Transverse colon (tissue), 4 donors: ENCODE data around the gene MYOF. TPM values are rescaled to one million over a fixed set of nuclear protein-coding genes. Genes with fewer than 3 reads are reported as not detected.

Experiments
- DNase-seq: peaks from one replicate; pipeline ENCODE4 v3.0.0-alpha.2; 2019
- H3K27ac ChIP-seq, 4 donors: fragments of 200-600 bp; sonication (generic); 2 replicates each; pipeline ENCODE4 v1.5.1; 2016 to 2018; ENCODE audit warnings: inconsistent platforms in 4 of 4
- H3K27me3 ChIP-seq: fragments of 200-600 bp; sonication (generic); 2 replicates; pipeline ENCODE4 v1.5.1; 2017; ENCODE audit warnings: inconsistent platforms
- H3K36me3 ChIP-seq, 4 donors: fragments of 200-600 bp; sonication (generic); 2 replicates each; pipeline ENCODE4 v1.5.1; 2017 to 2019; ENCODE audit warnings: inconsistent platforms in 4 of 4
- H3K4me1 ChIP-seq, 4 donors: fragments of 200-600 bp; sonication (generic); 2 replicates each; pipeline ENCODE4 v1.5.1; 2017 to 2020; ENCODE audit warnings: inconsistent platforms in 4 of 4
- H3K4me3 ChIP-seq, 4 donors: fragments of 200-600 bp; sonication (generic); 1 replicate in 1 of 4; 2 replicates in 3 of 4; pipeline versions ENCODE4 v1.5.1 to v1.6.1; 2017 to 2019; ENCODE audit warnings: inconsistent platforms in 4 of 4
- H3K9me3 ChIP-seq, 2 donors: fragments of 200-600 bp; sonication (generic); 2 replicates each; pipeline ENCODE4 v1.5.1; 2017 to 2019; ENCODE audit warnings: inconsistent platforms in 2 of 2
- EP300 ChIP-seq: sonication (generic); formaldehyde crosslinking; IDR thresholded peaks from one replicate; pipeline ENCODE4 v1.6.1; 2017; ENCODE audit warnings: antibody characterized with exemption, low read depth
- POLR2A ChIP-seq: fragments of 450-650 bp; IDR thresholded peaks from one replicate; pipeline ENCODE4 v1.6.1; 2016; ENCODE audit warnings: antibody characterized with exemption, mild to moderate bottlenecking, moderate library complexity
- POLR2AphosphoS5 ChIP-seq, 3 donors: sonication (generic); formaldehyde crosslinking; IDR thresholded peaks; one replicate each; pipeline ENCODE4 v1.6.1; 2016; ENCODE audit warnings: antibody characterized with exemption in 3 of 3
- WGBS, 2 donors: methylation state at CpG; one replicate each; pipeline ENCODE4 v1.1.5; 2018; ENCODE audit warnings: low coverage in 1 of 2; 5-methylcytosine and 5-hydroxymethylcytosine counted together
- in situ Hi-C, 4 donors: fragments of 200-750 bp; cut with MboI; loops; one replicate each; pipeline versions ENCODE4 v1.15.0 to v1.15.1; 2017; ENCODE audit warnings: low sequenced_read_pairs in 3 of 4, low pct_ligation_motif_present in 1 of 4, low pct_unique_long_range_greater_than_20kb in 1 of 4
- intact Hi-C: fragments of 100-400 bp; cut with DNase I; formaldehyde crosslinking; loops from one replicate; pipeline ENCODE4 v1.15.1; 2023; ENCODE audit warnings: low total_unique reads
- total RNA-seq, 4 donors: library from RNA; depleted of rRNA; stranded (reverse); fragments of >200 nt; gene quantifications; one replicate each; pipeline ENCODE4 v1.1.0, GENCODE V29; 2016
- TF ChIP-seq, protein P1 (sequence below), 5 experiments: fragments of 200-600 bp in 3 of 5; fragments of 450-650 bp in 2 of 5; sonication (generic) in 3 of 5; IDR thresholded peaks; 1 replicate in 2 of 5; 2 replicates in 3 of 5; pipeline ENCODE4 v1.5.1; 2016 to 2017; ENCODE audit warnings: antibody characterized with exemption in 5 of 5, inconsistent platforms in 3 of 5, mild to moderate bottlenecking in 2 of 5, moderate library complexity in 1 of 5

MYOF gene
- total RNA-seq, 4 donors from 2014 or later: 18.9 to 57.2 (median 50.2) TPM

DNA sequence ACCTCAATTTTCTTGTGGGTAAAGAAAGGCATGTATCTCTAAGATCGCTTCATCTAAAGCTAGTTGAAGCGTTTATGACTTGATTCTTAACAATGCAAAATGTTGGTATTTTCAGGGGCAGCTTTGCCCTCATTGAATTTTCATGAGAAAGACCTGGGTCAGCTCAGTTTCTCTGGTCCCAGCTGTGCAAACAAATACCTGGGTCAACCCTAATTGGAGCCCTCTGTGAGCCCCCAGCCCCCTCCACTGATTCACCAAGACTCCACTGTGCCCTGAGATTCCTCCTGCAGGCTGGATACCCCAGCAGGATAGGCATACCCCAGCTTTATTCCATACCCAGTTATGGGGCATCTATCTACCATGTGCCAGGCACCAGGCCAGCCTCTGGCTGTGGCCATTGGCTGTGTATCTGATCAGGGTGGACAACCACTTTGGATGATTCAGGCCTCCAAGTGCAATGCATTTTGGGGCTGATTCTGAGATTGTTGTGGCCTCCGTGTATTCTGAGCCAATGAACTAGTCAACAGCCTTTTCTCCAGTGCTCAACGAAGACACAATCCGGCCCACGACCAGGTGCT is 201.9 kb downstream of the MYOF start:
- no peaks in the 10 kb centered on the region for H3K36me3 ChIP-seq
- H3K27me3 ChIP-seq: no peaks in the 10 kb centered on the region
- no peak overlapping the region for H3K27ac ChIP-seq
- no peak overlapping the region for H3K4me3 ChIP-seq
- in situ Hi-C loops: loop anchor here in 2 of 4 donors (25.0 kb wide), 1 partner anchor 168 kb away; no protein-coding TSS in a partner anchor
- no peak for TF ChIP-seq POLR2A
- TF ChIP-seq EP300: no peak
- no peak for TF ChIP-seq POLR2AphosphoS5 (IDR thresholded peaks at IDR 0.05)
- DNase-seq: no peak
- intact Hi-C loops: no loop called here
- H3K9me3 ChIP-seq: no peaks in the 10 kb centered on the region
- no peaks in the 10 kb centered on the region for H3K4me1 ChIP-seq
- WGBS, 2 donors: 70 to 88% methylated on average over 2 to 6 of the region's 6 CpGs

DNA sequence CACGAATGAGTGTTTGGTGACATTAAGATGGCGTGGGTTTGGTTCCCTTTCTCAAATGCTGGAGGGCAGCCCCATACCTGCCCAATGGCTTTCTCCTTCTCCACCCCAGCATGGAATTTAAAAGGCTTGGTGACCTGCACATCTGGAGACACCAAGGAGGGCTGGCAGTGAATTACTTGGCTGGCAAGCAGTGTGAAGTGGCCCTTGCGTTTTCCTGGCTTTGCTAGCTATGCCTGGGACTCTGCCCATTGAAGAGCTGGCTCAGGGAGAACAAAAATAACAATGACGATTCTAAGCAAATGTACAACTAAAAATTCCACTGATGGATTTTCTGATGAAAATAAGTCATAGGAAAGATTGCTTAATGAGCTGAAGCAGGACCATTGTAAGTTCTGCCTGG is 204.8 kb downstream of the MYOF start:
- Histone ChIP-seq H3K4me1 (no peaks in the 10 kb centered on the region), H3K27me3 (no peaks in the 10 kb centered on the region), H3K9me3 (no peaks in the 10 kb centered on the region), H3K36me3 (no peaks in the 10 kb centered on the region), H3K4me3 (no peak overlapping the region), H3K27ac (no peak overlapping the region)
- DNase-seq: no peak
- in situ Hi-C loops (loop anchor here in 2 of 4 donors (25.0 kb wide), 1 partner anchor 165 kb away; no protein-coding TSS in a partner anchor), intact Hi-C loops (no loop called here)
- WGBS, 2 donors: 79 to 81% methylated on average over 4 of the region's 4 CpGs
- TF ChIP-seq EP300 (no peak), POLR2AphosphoS5 (IDR thresholded peaks at IDR 0.05) (no peak), POLR2A (no peak)
- TF ChIP-seq, protein P1, sequence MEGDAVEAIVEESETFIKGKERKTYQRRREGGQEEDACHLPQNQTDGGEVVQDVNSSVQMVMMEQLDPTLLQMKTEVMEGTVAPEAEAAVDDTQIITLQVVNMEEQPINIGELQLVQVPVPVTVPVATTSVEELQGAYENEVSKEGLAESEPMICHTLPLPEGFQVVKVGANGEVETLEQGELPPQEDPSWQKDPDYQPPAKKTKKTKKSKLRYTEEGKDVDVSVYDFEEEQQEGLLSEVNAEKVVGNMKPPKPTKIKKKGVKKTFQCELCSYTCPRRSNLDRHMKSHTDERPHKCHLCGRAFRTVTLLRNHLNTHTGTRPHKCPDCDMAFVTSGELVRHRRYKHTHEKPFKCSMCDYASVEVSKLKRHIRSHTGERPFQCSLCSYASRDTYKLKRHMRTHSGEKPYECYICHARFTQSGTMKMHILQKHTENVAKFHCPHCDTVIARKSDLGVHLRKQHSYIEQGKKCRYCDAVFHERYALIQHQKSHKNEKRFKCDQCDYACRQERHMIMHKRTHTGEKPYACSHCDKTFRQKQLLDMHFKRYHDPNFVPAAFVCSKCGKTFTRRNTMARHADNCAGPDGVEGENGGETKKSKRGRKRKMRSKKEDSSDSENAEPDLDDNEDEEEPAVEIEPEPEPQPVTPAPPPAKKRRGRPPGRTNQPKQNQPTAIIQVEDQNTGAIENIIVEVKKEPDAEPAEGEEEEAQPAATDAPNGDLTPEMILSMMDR (IDR thresholded peaks at IDR 0.05): no peak

DNA sequence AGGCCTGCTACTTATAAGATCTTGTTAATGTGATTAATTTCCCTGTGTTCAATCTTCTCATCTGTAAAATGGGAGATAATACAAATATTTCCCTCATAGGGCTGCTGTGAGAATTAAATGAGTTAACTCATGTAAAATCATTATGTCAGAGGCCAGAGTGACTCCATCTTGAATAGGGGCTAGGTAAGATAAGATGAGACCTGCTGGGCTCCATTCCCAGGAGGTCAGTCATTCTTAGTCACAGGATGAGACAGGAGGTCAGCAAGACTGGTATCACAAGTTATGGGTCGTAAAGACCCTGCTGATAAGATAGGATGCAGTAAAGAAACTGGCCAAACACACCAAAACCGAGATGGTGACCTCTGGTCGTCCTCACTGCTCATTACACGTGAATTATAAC is 207.7 kb downstream of the MYOF start:
- Histone ChIP-seq H3K4me1 (no peaks in the 10 kb centered on the region), H3K9me3 (peaks cover 0 to 3% of the 10 kb centered on the region in 2 donors), H3K27ac (no peak overlapping the region), H3K27me3 (no peaks in the 10 kb centered on the region), H3K4me3 (no peak overlapping the region), H3K36me3 (no peaks in the 10 kb centered on the region)
- TF ChIP-seq POLR2A (no peak), EP300 (no peak), POLR2AphosphoS5 (IDR thresholded peaks at IDR 0.05) (no peak)
- TF ChIP-seq, protein P1 (IDR thresholded peaks at IDR 0.05): no peak
- intact Hi-C loops: no loop called here
- in situ Hi-C loops: no loop called here
- no peak for DNase-seq
- WGBS, 2 donors: 45 to 57% methylated on average over 3 to 4 of the region's 4 CpGs

DNA sequence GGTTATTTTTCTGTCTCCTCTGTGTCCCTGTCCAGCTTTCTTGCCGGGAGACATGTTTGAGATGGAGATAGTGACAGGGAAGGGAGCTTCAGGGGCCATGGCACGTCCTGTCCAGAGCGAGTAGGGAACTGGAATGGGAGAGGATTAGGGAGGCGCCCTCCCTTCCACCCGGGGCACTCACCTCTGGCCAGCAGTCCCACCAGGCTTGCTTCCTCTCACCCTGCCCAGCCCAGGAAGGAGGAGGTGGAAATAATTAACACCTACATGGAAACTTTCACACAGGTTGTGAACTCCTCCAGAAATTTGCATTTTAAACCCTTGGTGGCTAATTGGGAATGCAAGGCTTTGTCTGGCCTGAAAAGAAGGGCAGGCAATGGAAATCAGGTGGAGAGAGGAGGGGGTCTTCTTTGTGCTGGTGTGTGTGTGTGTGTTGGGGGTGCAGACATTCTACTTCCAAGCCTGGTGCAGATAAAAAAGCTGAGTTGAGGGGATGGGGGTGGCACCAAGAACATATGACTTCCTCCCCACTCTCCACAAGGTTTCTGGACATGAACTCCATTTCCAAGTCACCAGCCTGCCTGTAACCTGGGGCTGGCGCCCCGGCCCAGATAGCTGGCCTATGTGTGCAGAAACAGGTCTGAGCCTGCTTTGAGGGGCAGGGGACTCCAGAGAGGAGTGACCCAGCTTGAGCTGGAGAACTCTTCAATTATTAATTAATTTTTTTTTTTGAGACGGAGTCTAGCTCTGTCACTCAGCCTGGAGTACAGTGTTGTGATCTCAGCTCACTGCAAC is 209.1 kb downstream of the MYOF start:
- intact Hi-C loops (no loop called here), in situ Hi-C loops (no loop called here)
- Histone ChIP-seq H3K36me3 (no peaks in the 10 kb centered on the region), H3K4me3 (no peak overlapping the region), H3K9me3 (peaks cover 0 to 3% of the 10 kb centered on the region in 2 donors), H3K27ac (no peak overlapping the region), H3K4me1 (no peaks in the 10 kb centered on the region), H3K27me3 (no peaks in the 10 kb centered on the region)
- TF ChIP-seq POLR2A (no peak), POLR2AphosphoS5 (IDR thresholded peaks at IDR 0.05) (no peak), EP300 (no peak)
- TF ChIP-seq, protein P1 (IDR thresholded peaks at IDR 0.05): no peak
- 69 to 80% methylated on average over 1 to 8 of the region's 8 CpGs for WGBS, 2 donors
- DNase-seq: no peak
